H9 (cell line): ENCODE results near the gene NTRK3. TPM values are rescaled to one million over a fixed set of nuclear protein-coding genes. Genes with fewer than 3 reads are reported as not detected.

ENCODE experiments used
- DNase-seq: peaks from one replicate; pipeline ENCODE4 v3.0.0-alpha.2; 2017
- H2AFZ ChIP-seq: one replicate; pipeline ENCODE4 v1.6.1; 2013; ENCODE audit warnings: mild to moderate bottlenecking, low read length, control low read depth, moderate library complexity
- H2AK5ac ChIP-seq: 2 replicates; pipeline ENCODE4 v1.6.1; 2013; ENCODE audit warnings: low read length, control low read depth, mixed read lengths; ENCODE audit not compliant: insufficient read length
- H2BK120ac ChIP-seq: one replicate; pipeline ENCODE4 v1.6.1; 2013; ENCODE audit warnings: low read depth, mild to moderate bottlenecking, low read length, control low read depth, inconsistent platforms; ENCODE audit not compliant: poor library complexity, severe bottlenecking
- H2BK12ac ChIP-seq: 2 replicates; pipeline ENCODE4 v1.6.1; 2013; ENCODE audit warnings: low read length, control low read depth, mixed read lengths, low read depth; ENCODE audit not compliant: insufficient read length
- H2BK15ac ChIP-seq: 2 replicates; pipeline ENCODE4 v1.6.1; 2013; ENCODE audit warnings: low read depth, low read length, control low read depth
- H2BK20ac ChIP-seq: one replicate; pipeline ENCODE4 v1.6.1; 2013; ENCODE audit warnings: low read depth, mild to moderate bottlenecking, low read length, control low read depth, inconsistent platforms; ENCODE audit not compliant: poor library complexity, severe bottlenecking
- H2BK5ac ChIP-seq: 2 replicates; pipeline ENCODE4 v1.6.1; 2013; ENCODE audit warnings: low read length, control low read depth, mixed read lengths; ENCODE audit not compliant: insufficient read length
- H3K14ac ChIP-seq: 2 replicates; pipeline ENCODE4 v1.6.1; 2013; ENCODE audit warnings: low read length, control low read depth; ENCODE audit not compliant: insufficient read depth
- H3K18ac ChIP-seq: 2 replicates; pipeline ENCODE4 v1.6.1; 2013; ENCODE audit warnings: low read depth, mild to moderate bottlenecking, mixed read lengths, low read length, control low read depth; ENCODE audit not compliant: insufficient read length
- H3K23ac ChIP-seq: 2 replicates; pipeline ENCODE4 v1.6.1; 2013; ENCODE audit warnings: low read length, control low read depth, mixed read lengths, low read depth; ENCODE audit not compliant: insufficient read length
- H3K23me2 ChIP-seq: 2 replicates; pipeline ENCODE4 v1.6.1; 2013; ENCODE audit warnings: low read depth, mild to moderate bottlenecking, mixed read lengths, low read length, control low read depth; ENCODE audit not compliant: insufficient read length, poor library complexity, severe bottlenecking
- H3K27ac ChIP-seq: 2 replicates; pipeline ENCODE4 v1.5.1; 2013; ENCODE audit warnings: low read length, control low read depth, mixed read lengths, low read depth; ENCODE audit not compliant: insufficient read length
- H3K27me3 ChIP-seq: 2 replicates; pipeline ENCODE4 v1.6.1; 2013; ENCODE audit warnings: low read length, control low read depth, inconsistent platforms; ENCODE audit not compliant: insufficient read depth
- H3K4ac ChIP-seq: 2 replicates; pipeline ENCODE4 v1.6.1; 2013; ENCODE audit warnings: low read depth, mild to moderate bottlenecking, control low read depth, inconsistent platforms, low read length, moderate library complexity
- H3K4me1 ChIP-seq: 2 replicates; pipeline ENCODE4 v1.6.1; 2013; ENCODE audit warnings: low read length, control low read depth, inconsistent platforms; ENCODE audit not compliant: insufficient read depth
- H3K4me2 ChIP-seq: 2 replicates; pipeline ENCODE4 v1.6.1; 2013; ENCODE audit warnings: low read length, control low read depth, mixed read lengths; ENCODE audit not compliant: insufficient read length, insufficient read depth
- H3K56ac ChIP-seq: 2 replicates; pipeline ENCODE4 v1.6.1; 2013; ENCODE audit warnings: low read depth, mild to moderate bottlenecking, mixed read lengths, low read length, control low read depth; ENCODE audit not compliant: insufficient read length
- H3K79me1 ChIP-seq: 2 replicates; pipeline ENCODE4 v1.6.1; 2013; ENCODE audit warnings: low read depth, mild to moderate bottlenecking, moderate library complexity, low read length, control low read depth, inconsistent platforms; ENCODE audit not compliant: insufficient read depth, poor library complexity, severe bottlenecking
- H3K79me2 ChIP-seq: 2 replicates; pipeline ENCODE4 v1.6.1; 2013; ENCODE audit warnings: low read length, control low read depth, inconsistent platforms; ENCODE audit not compliant: insufficient read depth
- H3K9ac ChIP-seq: 2 replicates; pipeline ENCODE4 v1.6.1; 2013; ENCODE audit warnings: low read length, control low read depth, mixed read lengths; ENCODE audit not compliant: insufficient read length; ENCODE audit errors: extremely low read depth
- H3K9me3 ChIP-seq: one replicate; pipeline ENCODE4 v1.6.1; 2013; ENCODE audit warnings: low read depth, low read length, inconsistent platforms; ENCODE audit not compliant: control insufficient read depth
- H3T11ph ChIP-seq: one replicate; pipeline ENCODE4 v1.6.1; 2013; ENCODE audit warnings: mild to moderate bottlenecking, low read length, control low read depth, inconsistent platforms
- H4K20me1 ChIP-seq: one replicate; pipeline ENCODE4 v1.6.1; 2013; ENCODE audit not compliant: control insufficient read depth, insufficient read length, insufficient read depth
- H4K5ac ChIP-seq: 2 replicates; pipeline ENCODE4 v1.6.1; 2013; ENCODE audit warnings: low read depth, mild to moderate bottlenecking, mixed read lengths, low read length, control low read depth; ENCODE audit not compliant: insufficient read length
- H4K8ac ChIP-seq: replicated peaks from 2 replicates; pipeline ENCODE4 v1.6.1; 2013; ENCODE audit warnings: low read length, control low read depth, mixed read lengths, low read depth; ENCODE audit not compliant: insufficient read length
- H4K91ac ChIP-seq: 2 replicates; pipeline ENCODE4 v1.6.1; 2013; ENCODE audit warnings: low read depth, mild to moderate bottlenecking, moderate library complexity, mixed read lengths, low read length, control low read depth; ENCODE audit not compliant: insufficient read length
- H3K27ac Mint-ChIP-seq, 3 experiments: 2 replicates in 2 of 3; 3 replicates in 1 of 3; pipeline ENCODE4 v1.8.0; 2020 to 2021; ENCODE audit warnings: mixed read lengths in 3 of 3, mild to moderate bottlenecking in 1 of 3, moderate library complexity in 1 of 3
- H3K27me3 Mint-ChIP-seq: 2 replicates; pipeline ENCODE4 v1.8.0; 2021; ENCODE audit warnings: low read depth, mild to moderate bottlenecking, moderate library complexity, mixed read lengths
- H3K36me3 Mint-ChIP-seq, 3 experiments: 2 replicates in 2 of 3; 3 replicates in 1 of 3; pipeline ENCODE4 v1.8.0; 2020 to 2021; ENCODE audit warnings: low read depth in 3 of 3, mixed read lengths in 3 of 3; ENCODE audit not compliant: insufficient read depth in 1 of 3
- H3K4me1 Mint-ChIP-seq, 2 experiments: 2 replicates each; pipeline ENCODE4 v1.8.0; 2020; ENCODE audit warnings: mixed read lengths in 2 of 2
- H3K4me3 Mint-ChIP-seq, 2 experiments: 2 replicates in 1 of 2; 3 replicates in 1 of 2; pipeline ENCODE4 v1.8.0; 2020 to 2021; ENCODE audit warnings: mild to moderate bottlenecking in 2 of 2, mixed read lengths in 2 of 2, moderate library complexity in 1 of 2
- H3K9me3 Mint-ChIP-seq, 2 experiments: 2 replicates in 1 of 2; 3 replicates in 1 of 2; pipeline ENCODE4 v1.8.0; 2020; ENCODE audit warnings: mild to moderate bottlenecking in 2 of 2, mixed read lengths in 2 of 2, moderate library complexity in 1 of 2
- CTCF ChIP-seq: fragments of 200-600 bp; sonication (generic); conservative IDR thresholded peaks from 3 replicates; pipeline ENCODE4 v1.8.0; 2021; ENCODE audit warnings: antibody characterized with exemption, mild to moderate bottlenecking
- WGBS: extraction: QIAGEN DNeasy Blood & Tissue Kit; methylation state at CpG from one replicate; pipeline ENCODE4 v1.1.7; 2013; ENCODE audit warnings: missing lambda C conversion rate, low lambda C conversion rate, mixed read lengths; ENCODE audit not compliant: insufficient read length; ENCODE audit errors: extremely low coverage; 5-methylcytosine and 5-hydroxymethylcytosine counted together
- total RNA-seq: library from RNA; stranded (reverse); gene quantifications from 2 replicates; pipeline ENCODE4 v1.2.1, GENCODE V29; 2021

The NTRK3 gene
- total RNA-seq, 1 experiment from 2014 or later: 2.5 TPM

DNA sequence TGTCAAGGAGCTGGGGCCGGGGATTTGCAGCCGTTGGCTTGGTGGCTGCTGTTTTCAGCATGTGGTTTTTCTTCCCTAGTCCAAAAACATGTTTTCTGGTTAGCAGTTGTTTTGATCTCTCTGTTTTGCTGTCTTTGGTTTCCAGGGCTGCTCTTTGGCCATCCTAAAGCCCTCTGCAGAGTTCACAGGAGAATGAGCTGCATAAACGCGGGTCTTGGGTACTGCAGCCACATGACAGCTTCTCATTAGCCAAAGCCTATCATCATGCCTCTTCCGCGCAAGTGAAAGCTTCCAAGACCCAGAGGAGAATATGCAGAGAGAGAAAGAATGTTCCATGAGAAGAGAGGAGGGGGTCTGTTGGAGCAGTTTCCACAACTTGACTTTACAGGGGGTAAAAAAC lies 138.5 kb downstream of the NTRK3 start:
- no peaks in the 10 kb centered on the region; the same call in 1 of the 2 replicates for H3K27me3 Mint-ChIP-seq
- Histone ChIP-seq H3K4ac (no peak overlapping the region), H3K23me2 (no peaks in the 10 kb centered on the region), H4K5ac (no peak overlapping the region), H4K91ac (no peak overlapping the region), H3K27ac (no peak overlapping the region), H2BK12ac (no peak overlapping the region), H3T11ph (no peak overlapping the region), H3K18ac (no peak overlapping the region), H3K27me3 (no peaks in the 10 kb centered on the region), H3K79me1 (no peaks in the 10 kb centered on the region), H3K9me3 (no peaks in the 10 kb centered on the region), H3K4me2 (no peak overlapping the region), H4K8ac (no peak overlapping the region), H3K79me2 (no peaks in the 10 kb centered on the region), H2BK120ac (no peak overlapping the region), H3K14ac (no peak overlapping the region), H3K56ac (no peak overlapping the region), H4K20me1 (no peaks in the 10 kb centered on the region), H3K9ac (no peak overlapping the region), H3K23ac (no peak overlapping the region), H2BK20ac (no peak overlapping the region), H3K4me1 (no peaks in the 10 kb centered on the region), H2AFZ (no peak overlapping the region), H2BK5ac (no peak overlapping the region), H2AK5ac (no peak overlapping the region), H2BK15ac (no peak overlapping the region)
- TF ChIP-seq CTCF: no peak
- no peak overlapping the region for H3K4me3 Mint-ChIP-seq
- no peak for DNase-seq
- no CpG with 5 or more reads among the region's 6 CpGs for WGBS
- no peak overlapping the region for H3K27ac Mint-ChIP-seq
- peaks cover 7 to 11% of the 10 kb centered on the region in 2 experiments; a peak in 3 of 4 replicates for H3K4me1 Mint-ChIP-seq
- no peaks in the 10 kb centered on the region; a peak in 1 of 5 replicates for H3K9me3 Mint-ChIP-seq
- H3K36me3 Mint-ChIP-seq: 0 out of 7 replicates have a peak, but pooled peaks cover 0 to 2% (median 0%) of the 10 kb centered on the region in 3 experiments
